MM.1S (cell line): ENCODE results near the gene SORCS2.

Source experiments
- CTCF ChIP-seq: fragments of 300-600 bp; sonication (generic); IDR thresholded peaks from 2 replicates; pipeline ENCODE4 v1.5.1; 2016; ENCODE audit warnings: antibody characterized with exemption, low read length, mixed read lengths
- EZH2 ChIP-seq: fragments of 300-600 bp; sonication (generic); optimal IDR thresholded peaks from 2 replicates; pipeline ENCODE3; 2017; ENCODE audit warnings: low read depth, mild to moderate bottlenecking, antibody characterized with exemption, low read length, mixed read lengths
- EZH2phosphoT487 ChIP-seq: fragments of 300-600 bp; sonication (generic); IDR thresholded peaks from 2 replicates; pipeline ENCODE4 v1.6.1; 2018; ENCODE audit warnings: antibody characterized with exemption, low read length

- no peak for TF ChIP-seq CTCF
- no peak for TF ChIP-seq EZH2
- no peak for TF ChIP-seq EZH2phosphoT487
Observed at GRCh38 chr4:7668271-7668670, 475.9 kb downstream of the SORCS2 start.
